Measurements from ENCODE around the gene SYT9. TPM values are rescaled to one million over a fixed set of nuclear protein-coding genes. Genes with fewer than 3 reads are reported as not detected.

The SYT9 gene
- total RNA-seq, 2 donors from 2014 or later: 0.64 to 2.2 TPM

GRCh38 chr11:7384691-7385090 lies 133.0 kb downstream of the SYT9 start:
- no peak for DNase-seq (ENCODE audit: low spot score)
- Histone ChIP-seq H3K9me3 (no peaks in the 10 kb centered on the region), H3K36me3 (no peaks in the 10 kb centered on the region), H3K27me3 (replicated peaks; ENCODE audit: insufficient read depth) (no peaks in the 10 kb centered on the region), H3K4me1 (replicated peaks) (no peaks in the 10 kb centered on the region), H3K4me3 (no peak overlapping the region), H3K27ac (no peak overlapping the region)
- intact Hi-C loops (cut with DNase I): no loop called here
- TF ChIP-seq CTCF (IDR thresholded peaks at IDR 0.05) (no peak), POLR2AphosphoS5 (IDR thresholded peaks at IDR 0.05) (no peak), POLR2A (IDR thresholded peaks at IDR 0.05) (no peak)

- H3K4me3 ChIP-seq: no peak overlapping the region
- H3K27ac ChIP-seq: no peak overlapping the region
- H3K36me3 ChIP-seq: no peaks in the 10 kb centered on the region
- H3K27me3 ChIP-seq (replicated peaks; ENCODE audit: insufficient read depth): no peaks in the 10 kb centered on the region
- TF ChIP-seq POLR2A (IDR thresholded peaks at IDR 0.05) (no peak), POLR2AphosphoS5 (IDR thresholded peaks at IDR 0.05) (no peak), CTCF (IDR thresholded peaks at IDR 0.05) (no peak)
- H3K4me1 ChIP-seq (replicated peaks): no peaks in the 10 kb centered on the region
- no peak for DNase-seq (ENCODE audit: low spot score)
- WGBS: 70% methylated on average over 1 of the region's 1 CpG
- intact Hi-C loops (cut with DNase I): no loop called here
- no peaks in the 10 kb centered on the region for H3K9me3 ChIP-seq
Measured at GRCh38 chr11:7385532-7385931, 133.8 kb downstream of the SYT9 start.

- Histone ChIP-seq H3K27ac (no peak overlapping the region), H3K4me3 (no peak overlapping the region), H3K27me3 (replicated peaks; ENCODE audit: insufficient read depth) (no peaks in the 10 kb centered on the region), H3K9me3 (no peaks in the 10 kb centered on the region), H3K36me3 (no peaks in the 10 kb centered on the region), H3K4me1 (replicated peaks) (no peaks in the 10 kb centered on the region)
- TF ChIP-seq CTCF (IDR thresholded peaks at IDR 0.05) (no peak), POLR2A (IDR thresholded peaks at IDR 0.05) (no peak), POLR2AphosphoS5 (IDR thresholded peaks at IDR 0.05) (no peak)
- 48% methylated on average over 8 of the region's 8 CpGs for WGBS
- intact Hi-C loops (cut with DNase I): no loop called here
- no peak for DNase-seq (ENCODE audit: low spot score)
Measured at GRCh38 chr11:7413961-7414915, 162.5 kb downstream of the SYT9 start.

- WGBS: 88% methylated on average over 14 of the region's 14 CpGs
- Histone ChIP-seq H3K27me3 (replicated peaks; ENCODE audit: insufficient read depth) (no peaks in the 10 kb centered on the region), H3K4me3 (no peak overlapping the region), H3K36me3 (no peaks in the 10 kb centered on the region), H3K4me1 (replicated peaks) (no peaks in the 10 kb centered on the region), H3K27ac (no peak overlapping the region), H3K9me3 (no peaks in the 10 kb centered on the region)
- TF ChIP-seq POLR2AphosphoS5 (IDR thresholded peaks at IDR 0.05) (no peak), CTCF (IDR thresholded peaks at IDR 0.05) (no peak), POLR2A (IDR thresholded peaks at IDR 0.05) (no peak)
- intact Hi-C loops (cut with DNase I): no loop called here
- no peak for DNase-seq (ENCODE audit: low spot score)
Measured at GRCh38 chr11:7414973-7415817, 163.5 kb downstream of the SYT9 start.

Data from prostate gland (tissue), 2 donors.